Aorta (tissue), 5 donors: Measurements from ENCODE around the gene LHB. TPM values are rescaled to one million over a fixed set of nuclear protein-coding genes. Genes with fewer than 3 reads are reported as not detected.
"Not testable (repeated sequence)": the region's sequence is repeated elsewhere in the genome, so short reads cannot be mapped to it uniquely, and the experiment has no call there.

Source experiments
- ATAC-seq: fragments of 200-7000 bp; cut with Tn5 transposase; one replicate; pipeline ENCODE4 v1.9.1; 2022; ENCODE audit warnings: moderate library complexity; ENCODE audit not compliant: low FRiP score
- DNase-seq, 2 donors: peaks; one replicate each; pipeline ENCODE4 v3.0.0-alpha.2; 2020
- H3K27ac ChIP-seq, 2 donors: one replicate each; pipeline ENCODE4 v1.5.1; 2013; ENCODE audit warnings: low read length in 2 of 2, mild to moderate bottlenecking in 2 of 2, moderate library complexity in 2 of 2, control low read depth in 1 of 2, inconsistent platforms in 1 of 2, low read depth in 1 of 2
- H3K27me3 ChIP-seq, 2 donors: one replicate each; pipeline ENCODE4 v1.6.1; 2013; ENCODE audit warnings: control low read depth in 1 of 2, low read length in 1 of 2, mild to moderate bottlenecking in 1 of 2, moderate library complexity in 1 of 2; ENCODE audit not compliant: insufficient read depth in 2 of 2, control insufficient read depth in 1 of 2
- H3K36me3 ChIP-seq, 2 donors: one replicate each; pipeline ENCODE4 v1.6.1; 2013; ENCODE audit warnings: control low read depth in 1 of 2, low read length in 1 of 2, mild to moderate bottlenecking in 1 of 2; ENCODE audit not compliant: insufficient read depth in 2 of 2, control insufficient read depth in 1 of 2
- H3K4me1 ChIP-seq, 2 donors: one replicate each; pipeline ENCODE4 v1.6.1; 2013; ENCODE audit warnings: low read length in 2 of 2, control low read depth in 1 of 2, mild to moderate bottlenecking in 1 of 2, moderate library complexity in 1 of 2; ENCODE audit not compliant: insufficient read depth in 2 of 2, control insufficient read depth in 1 of 2
- H3K4me3 ChIP-seq, 2 donors: one replicate each; pipeline ENCODE4 v1.5.1; 2013; ENCODE audit warnings: low read length in 2 of 2, control low read depth in 1 of 2, mild to moderate bottlenecking in 1 of 2
- H3K9me3 ChIP-seq: one replicate; pipeline ENCODE4 v1.6.1; 2013; ENCODE audit warnings: mild to moderate bottlenecking, low read length; ENCODE audit not compliant: control insufficient read depth
- WGBS, 2 donors: extraction: QIAGEN DNeasy Blood & Tissue Kit; methylation state at CpG; one replicate each; pipeline ENCODE4 v1.1.7; 2013; 5-methylcytosine and 5-hydroxymethylcytosine counted together
- intact Hi-C, 2 donors: fragments of 100-400 bp; cut with DNase I; formaldehyde crosslinking; loops; one replicate each; pipeline versions ENCODE4 v1.14.2 to v1.15.0; 2022
- polyA plus RNA-seq, 2 donors: library from polyadenylated mRNA; stranded (reverse); fragments of 200-250 nt; gene quantifications; one replicate each; pipeline ENCODE4 v1.2.3, GENCODE V29; 2013
- total RNA-seq, 2 donors: library from RNA; stranded (reverse); fragmentation: NEBNext Ultra II Directional; extraction: Animal tissue kit (Norgen Biotek cat#: 25700); gene quantifications; one replicate each; pipeline ENCODE4 v1.2.1, GENCODE V29; 2021
- donor health status: healthy with polysubstance abuse.
- donor health status: Bipolar disorder and iron deficiency.
- donor health status: DM: no; HTN: no; CAD: no.
- donor health status: DM: no; HTN: no; CAD: no.
- donor health status: DM: yes; HTN: yes; CAD: no.

LHB gene
- total and polyA plus RNA-seq, 4 donors = 0.84 to 2.2 (median 1.8) TPM; not detected in 1

DNA sequence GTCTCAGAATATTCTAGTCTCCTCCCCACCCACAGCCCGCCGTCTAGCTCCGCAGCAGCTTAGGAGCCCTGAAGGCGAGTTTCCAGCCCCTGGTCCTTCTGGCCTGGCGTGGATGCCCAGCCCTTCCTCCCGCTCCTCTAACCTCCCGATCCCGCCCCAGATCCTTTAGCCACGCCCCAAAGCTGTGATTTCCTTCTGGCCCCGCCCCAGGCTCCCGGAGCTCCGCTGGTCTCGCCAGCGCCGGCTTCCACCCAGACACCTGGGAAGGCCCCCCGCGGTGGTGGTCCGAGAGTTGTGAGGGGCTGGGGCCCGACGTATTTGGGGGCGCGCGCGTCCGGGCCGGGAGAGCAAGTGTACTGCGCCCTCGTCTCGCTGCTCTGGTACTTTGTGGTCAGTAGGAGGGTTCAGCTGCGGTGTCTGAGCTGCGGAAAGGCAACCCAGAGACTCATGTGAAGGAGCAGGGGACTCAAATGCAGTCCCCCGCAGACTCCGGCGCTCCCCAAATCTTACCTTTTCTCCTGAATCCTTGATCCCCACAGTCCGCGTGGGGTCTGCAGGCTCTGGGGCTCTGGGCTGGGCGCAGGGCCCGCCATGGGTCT is 40.8 kb upstream of the LHB start, which contains the start of gene CGB7:
TSS of gene CGB7 (minus strand) at position 114 of the 599 bp plus-strand sequence. CDS start 2,374 bp downstream, outside the sequence.
- Histone ChIP-seq H3K36me3 (no peaks in the 10 kb centered on the region), H3K27ac (no peak within 1 kb of the TSS), H3K4me3 (peak within 1 kb of the TSS in 1 of 2 donors; percentile 30), H3K9me3 (no peaks in the 10 kb centered on the region), H3K27me3 (no peaks in the 10 kb centered on the region), H3K4me1 (no peaks in the 10 kb centered on the region)
- ATAC-seq (peak; percentile 71), DNase-seq (peak; percentile 82 to 92)
- intact Hi-C loops = no loop called here
- WGBS, 2 donors = 1 to 3% methylated on average over 34 to 38 of the region's 38 CpGs

DNA sequence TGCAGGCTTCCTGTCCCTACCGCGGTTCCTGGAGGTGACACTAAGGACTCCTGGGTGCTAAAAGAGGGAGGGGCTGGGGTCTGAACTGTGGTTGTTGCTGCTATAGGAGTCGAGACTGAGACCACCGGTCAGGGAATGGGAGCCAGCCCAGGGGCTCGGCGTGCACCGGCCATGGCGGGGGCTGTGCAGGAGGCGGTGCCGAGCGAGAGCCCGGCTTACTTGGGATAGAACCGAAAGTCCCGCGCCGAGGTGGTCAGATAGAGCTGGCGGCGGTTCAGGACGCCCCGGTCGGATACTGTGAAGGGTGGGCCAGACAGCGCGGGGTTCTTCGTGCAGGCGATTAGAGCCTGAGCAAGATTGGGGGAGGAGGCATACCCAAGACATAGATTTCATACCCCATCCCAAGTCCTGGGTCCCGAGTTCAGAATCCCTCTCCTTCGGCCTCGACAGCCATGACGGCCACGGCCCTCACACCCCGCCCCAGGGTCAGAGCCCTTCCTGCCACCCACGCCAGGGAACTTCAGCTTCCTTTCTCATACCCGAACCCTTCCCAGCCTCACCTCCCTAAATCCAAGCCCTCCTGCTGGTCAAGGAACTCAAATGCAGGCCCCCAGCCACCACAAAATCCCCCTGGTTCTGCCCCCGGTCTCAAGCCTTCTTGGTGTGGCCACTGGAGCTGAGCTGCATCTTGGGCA is 40.2 kb upstream of the LHB start:
- H3K27me3 ChIP-seq, H3K27ac ChIP-seq, DNase-seq, H3K36me3 ChIP-seq, H3K4me1 ChIP-seq, intact Hi-C loops, H3K9me3 ChIP-seq: not testable (repeated sequence)
- ATAC-seq = peak; percentile 43
- WGBS, 2 donors = 2 to 3% methylated on average over 27 to 34 of the region's 34 CpGs
- H3K4me3 ChIP-seq = peak overlapping the region in 1 of 2 donors; percentile 30

GRCh38 chr19:49056101-49056901 is 39.4 kb upstream of the LHB start:
- Histone ChIP-seq H3K4me1 (no peaks in the 10 kb centered on the region), H3K36me3 (no peaks in the 10 kb centered on the region), H3K9me3 (no peaks in the 10 kb centered on the region), H3K4me3 (peak overlapping the region; percentile 31 to 37), H3K27me3 (no peaks in the 10 kb centered on the region), H3K27ac (no peak overlapping the region)
- peak; percentile 88 for ATAC-seq
- 1% methylated on average over 63 of the region's 63 CpGs for WGBS, 2 donors
- DNase-seq = peak; percentile 68 to 89
- intact Hi-C loops = no loop called here

DNA sequence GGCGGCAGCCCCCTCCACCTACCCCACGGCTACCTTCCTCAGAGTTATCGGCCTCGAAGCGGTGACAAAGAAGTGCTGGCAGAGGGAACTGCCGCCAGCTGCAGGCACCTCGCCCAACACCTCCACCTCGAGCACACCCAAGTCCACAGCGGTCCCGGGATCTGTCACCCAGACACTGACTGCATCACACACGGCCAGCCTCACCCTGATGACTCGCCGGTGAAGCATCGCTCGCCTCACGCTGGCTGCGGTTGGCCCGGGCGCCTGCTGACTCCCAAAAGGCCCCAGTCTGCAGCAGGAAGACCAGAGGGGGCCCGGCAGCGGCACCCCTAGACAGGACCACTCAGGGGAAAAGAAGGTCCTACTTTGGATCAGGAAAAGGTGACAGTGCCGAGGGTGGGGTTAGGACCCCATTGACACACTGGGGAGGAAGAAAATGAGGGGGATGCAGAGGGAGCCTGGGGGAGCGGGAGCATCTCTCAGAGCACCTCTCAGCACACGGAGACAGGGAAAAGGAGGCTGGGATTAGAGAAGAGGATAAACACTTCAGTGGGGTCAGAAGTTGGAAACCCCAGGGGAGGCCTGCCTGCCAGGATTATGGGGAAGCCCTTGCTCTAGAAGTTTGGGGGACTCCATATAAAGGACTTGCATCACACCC is 33.6 kb upstream of the LHB start:
- WGBS, 2 donors = 78 to 80% methylated on average over 24 of the region's 24 CpGs
- ATAC-seq, H3K27ac ChIP-seq, DNase-seq, H3K36me3 ChIP-seq, H3K27me3 ChIP-seq, H3K4me3 ChIP-seq, H3K9me3 ChIP-seq, H3K4me1 ChIP-seq, intact Hi-C loops: not testable (repeated sequence)

GRCh38 chr19:49049834-49050233 is 32.9 kb upstream of the LHB start:
- H3K4me1 ChIP-seq, intact Hi-C loops: not testable (repeated sequence)

GRCh38 chr19:49049011-49049410 is 32.1 kb upstream of the LHB start, which contains the start of gene CGB8:
TSS of gene CGB8 (minus strand) at chr19:49049111. CDS start at chr19:49048739, 372 bp downstream.
- 70 to 79% methylated on average over 8 to 12 of the region's 12 CpGs for WGBS, 2 donors
- H3K36me3 ChIP-seq, intact Hi-C loops, ATAC-seq, DNase-seq, H3K27ac ChIP-seq, H3K27me3 ChIP-seq, H3K9me3 ChIP-seq, H3K4me1 ChIP-seq, H3K4me3 ChIP-seq: not testable (repeated sequence)

More at GRCh38 chr19:49049834-49050233, 32.9 kb upstream of the LHB start:
- DNase-seq, H3K4me3 ChIP-seq, H3K36me3 ChIP-seq, ATAC-seq, H3K27ac ChIP-seq, H3K9me3 ChIP-seq, H3K27me3 ChIP-seq: not testable (repeated sequence)
- 83 to 89% methylated on average over 3 of the region's 4 CpGs for WGBS, 2 donors

DNA sequence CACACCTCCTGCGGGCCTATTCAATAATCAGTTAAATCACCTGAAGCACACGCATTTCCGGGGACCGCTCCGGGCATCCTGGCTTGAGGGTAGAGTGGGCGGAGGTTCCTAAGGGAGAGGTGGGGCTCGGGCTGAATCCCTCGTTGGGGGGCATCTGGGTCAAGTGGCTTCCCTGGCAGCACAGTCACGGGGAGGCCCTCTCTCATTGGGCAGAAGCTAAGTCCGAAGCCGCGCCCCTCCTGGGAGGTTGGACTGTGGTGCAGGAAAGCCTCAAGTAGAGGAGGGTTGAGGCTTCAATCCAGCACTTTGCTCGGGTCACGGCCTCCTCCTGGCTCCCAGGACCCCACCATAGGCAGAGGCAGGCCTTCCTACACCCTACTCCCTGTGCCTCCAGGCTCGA is 26.7 kb upstream of the LHB start, which contains the start of gene CGB5:
TSS of gene CGB5 (plus strand) at position 301 of the 400 bp plus-strand sequence. CDS start 362 bp downstream, outside the sequence.
- H3K36me3 ChIP-seq, DNase-seq, H3K9me3 ChIP-seq, ATAC-seq, H3K27me3 ChIP-seq, H3K4me1 ChIP-seq, H3K4me3 ChIP-seq, intact Hi-C loops, H3K27ac ChIP-seq: not testable (repeated sequence)
- 72 to 73% methylated on average over 15 of the region's 15 CpGs for WGBS, 2 donors

- intact Hi-C loops, ATAC-seq, H3K4me1 ChIP-seq, H3K27me3 ChIP-seq, H3K4me3 ChIP-seq, H3K27ac ChIP-seq, H3K36me3 ChIP-seq, DNase-seq, H3K9me3 ChIP-seq: not testable (repeated sequence)
- WGBS, 2 donors = 85 to 88% methylated on average over 2 to 4 of the region's 4 CpGs
These were observed 25.8 kb upstream of the LHB start for GRCh38 chr19:49042666-49043065.
